IMR-90 (cell line): Measurements from ENCODE around the gene LEPROT. TPM values are rescaled to one million over a fixed set of nuclear protein-coding genes. Genes with fewer than 3 reads are reported as not detected.

ENCODE experiments used
- ATAC-seq: fragments of 200-7000 bp; cut with Tn5 transposase; 2 replicates; pipeline ENCODE4 v1.9.1; 2020; ENCODE audit warnings: low read depth, mild to moderate bottlenecking, moderate library complexity
- BruUV-seq: library from RNA; stranded (reverse); fragments of 400-500 nt; replicated peaks from 2 replicates; lab custom pipeline; 2021; lab: Mats Ljungman, UMichigan
- CTCF ChIA-PET: fragments of 300-600 bp; formaldehyde crosslinking; extraction: SDS; loops from one replicate; lab custom pipeline; 2021; ENCODE audit warnings: antibody characterized with exemption; lab: Yijun Ruan, JAX
- POLR2A ChIA-PET: fragments of 300-600 bp; sonication (Branson Sonifier 250); formaldehyde crosslinking; loops from one replicate; lab custom pipeline; 2022; ENCODE audit warnings: antibody characterized with exemption; ENCODE audit not compliant: unreplicated experiment; lab: Charles Lee
- DNase-seq: peaks from one replicate; pipeline ENCODE4 v3.0.0; 2013
- H2AFZ ChIP-seq: replicated peaks from 2 replicates; pipeline ENCODE3; 2013; ENCODE audit warnings: low read length, mild to moderate bottlenecking; ENCODE audit not compliant: poor library complexity
- H2AK5ac ChIP-seq: 2 replicates; pipeline ENCODE4 v1.6.1; 2013; ENCODE audit warnings: low read depth, low read length, inconsistent platforms
- H2AK9ac ChIP-seq: replicated peaks from 2 replicates; pipeline ENCODE3; 2013; ENCODE audit warnings: mild to moderate bottlenecking, low read depth, low read length, moderate library complexity; ENCODE audit not compliant: poor library complexity
- H2BK120ac ChIP-seq: 2 replicates; pipeline ENCODE4 v1.6.1; 2013; ENCODE audit warnings: low read depth, low read length, inconsistent platforms
- H2BK15ac ChIP-seq: 3 replicates; pipeline ENCODE4 v1.6.1; 2013; ENCODE audit warnings: low read depth, low read length, inconsistent platforms
- H2BK20ac ChIP-seq: 2 replicates; pipeline ENCODE4 v1.6.1; 2013; ENCODE audit warnings: low read depth, mild to moderate bottlenecking, inconsistent platforms, low read length, moderate library complexity
- H2BK5ac ChIP-seq: 2 replicates; pipeline ENCODE4 v1.6.1; 2013; ENCODE audit warnings: mild to moderate bottlenecking, low read depth, low read length, inconsistent platforms; ENCODE audit not compliant: poor library complexity, severe bottlenecking
- H3K14ac ChIP-seq: replicated peaks from 2 replicates; pipeline ENCODE4 v1.6.1; 2013; ENCODE audit warnings: low read depth, low read length, inconsistent platforms
- H3K18ac ChIP-seq: 2 replicates; pipeline ENCODE4 v1.6.1; 2013; ENCODE audit warnings: low read depth, low read length, control low read depth
- H3K23ac ChIP-seq: 2 replicates; pipeline ENCODE4 v1.6.1; 2013; ENCODE audit warnings: low read depth, low read length, inconsistent platforms
- H3K27ac ChIP-seq: 2 replicates; pipeline ENCODE4 v1.5.1; 2013; ENCODE audit warnings: mild to moderate bottlenecking, control low read depth, low read length; ENCODE audit not compliant: insufficient read depth
- H3K27me3 ChIP-seq: 2 replicates; pipeline ENCODE4 v1.6.1; 2013; ENCODE audit warnings: low read length; ENCODE audit not compliant: control insufficient read depth, insufficient read depth
- H3K36me3 ChIP-seq: 2 replicates; pipeline ENCODE4 v1.6.1; 2013; ENCODE audit warnings: low read length, mixed read lengths; ENCODE audit not compliant: control insufficient read depth, insufficient read depth
- H3K4ac ChIP-seq: 2 replicates; pipeline ENCODE4 v1.6.1; 2013; ENCODE audit warnings: low read depth, low read length, inconsistent platforms
- H3K4me1 ChIP-seq: 2 replicates; pipeline ENCODE4 v1.6.1; 2013; ENCODE audit warnings: low read length, mixed read lengths; ENCODE audit not compliant: control insufficient read depth, insufficient read depth
- H3K4me2 ChIP-seq: 2 replicates; pipeline ENCODE4 v1.6.1; 2013; ENCODE audit warnings: low read depth, mild to moderate bottlenecking, control low read depth, low read length, moderate library complexity
- H3K4me3 ChIP-seq: 2 replicates; pipeline ENCODE4 v1.5.1; 2013; ENCODE audit warnings: low read depth, mild to moderate bottlenecking, control low read depth, low read length, moderate library complexity; ENCODE audit not compliant: insufficient read depth
- H3K56ac ChIP-seq: 2 replicates; pipeline ENCODE4 v1.6.1; 2013; ENCODE audit warnings: low read length, inconsistent platforms; ENCODE audit not compliant: insufficient read depth; ENCODE audit errors: extremely low read depth
- H3K79me1 ChIP-seq, 2 experiments: 2 replicates each; pipeline ENCODE4 v1.6.1; 2013; ENCODE audit warnings: low read length in 2 of 2, inconsistent platforms in 1 of 2, low read depth in 1 of 2
- H3K9ac ChIP-seq: 2 replicates; pipeline ENCODE4 v1.6.1; 2013; ENCODE audit warnings: low read depth, low read length, control low read depth
- H3K9me1 ChIP-seq: 2 replicates; pipeline ENCODE4 v1.6.1; 2013; ENCODE audit warnings: low read length, inconsistent platforms; ENCODE audit not compliant: insufficient read depth
- H3K9me3 ChIP-seq: 2 replicates; pipeline ENCODE4 v1.6.1; 2013; ENCODE audit warnings: low read length; ENCODE audit not compliant: control insufficient read depth, insufficient read depth
- H4K20me1 ChIP-seq: 2 replicates; pipeline ENCODE4 v1.6.1; 2013; ENCODE audit warnings: low read length, inconsistent platforms; ENCODE audit not compliant: insufficient read depth
- H4K5ac ChIP-seq: 2 replicates; pipeline ENCODE4 v1.6.1; 2013; ENCODE audit warnings: mild to moderate bottlenecking, low read depth, low read length, control low read depth
- H4K8ac ChIP-seq, 2 experiments: 2 replicates each; pipeline ENCODE4 v1.6.1; 2013; ENCODE audit warnings: low read depth in 2 of 2, low read length in 2 of 2, control low read depth in 1 of 2, inconsistent platforms in 1 of 2
- H4K91ac ChIP-seq: 2 replicates; pipeline ENCODE4 v1.6.1; 2013; ENCODE audit warnings: low read depth, low read length, inconsistent platforms; ENCODE audit not compliant: insufficient read depth
- MAFK ChIP-seq: IDR thresholded peaks from 2 replicates; pipeline ENCODE4 v1.6.1; 2012; ENCODE audit warnings: low read depth, low read length, improper control_type of control experiment
- WGBS, 2 experiments: methylation state at CpG; one replicate each; pipeline versions ENCODE4 v1.1.5 to v1.1.7; 2013; ENCODE audit warnings: missing lambda C conversion rate in 2 of 2; ENCODE audit not compliant: insufficient read length in 1 of 2; ENCODE audit errors: extremely low coverage in 2 of 2; 5-methylcytosine and 5-hydroxymethylcytosine counted together
- dilution Hi-C: fragments of 300-500 bp; cut with HindIII; formaldehyde crosslinking; loops from one replicate; pipeline ENCODE4 v1.14.3; 2018; ENCODE audit warnings: low sequenced_read_pairs; ENCODE audit not compliant: unreplicated experiment
- in situ Hi-C: fragments of 300-500 bp; cut with MboI; formaldehyde crosslinking; loops from 3 replicates; pipeline ENCODE4 v1.14.3; 2019; ENCODE audit warnings: low sequenced_read_pairs, inconsistent platforms, mixed read lengths
- intact Hi-C: fragments of 100-400 bp; cut with micrococcal nuclease; formaldehyde crosslinking; loops from 2 replicates; pipeline ENCODE4 v1.10.0; 2022
- polyA plus RNA-seq, 3 experiments: library from polyadenylated mRNA; depleted of rRNA; stranded (reverse); fragments of >200 nt; gene quantifications; 2 replicates each; pipeline ENCODE4 v1.2.3, GENCODE V29; 2012; ENCODE audit warnings: low replicate concordance in 1 of 3
- total RNA-seq: library from RNA; depleted of rRNA; stranded (reverse); fragments of >200 nt; gene quantifications from 2 replicates; pipeline ENCODE4 v1.2.3, GENCODE V29; 2012

LEPROT gene
- total and polyA plus RNA-seq, 2 of the 4 experiments (the other 2 are of a cell fraction): 21.0 to 40.2 TPM

- H2BK15ac ChIP-seq: no peak overlapping the region
- H2AK5ac ChIP-seq: no peak overlapping the region
- no peaks in the 10 kb centered on the region for H3K79me1 ChIP-seq
- no peak overlapping the region for H3K27ac ChIP-seq
- H3K4me1 ChIP-seq: no peaks in the 10 kb centered on the region
- no peak overlapping the region for H2BK120ac ChIP-seq
- in situ Hi-C loops (no loop called here), intact Hi-C loops (no loop called here), dilution Hi-C loops (no loop called here)
- no peaks in the 10 kb centered on the region for H3K9me1 ChIP-seq
- H3K4me3 ChIP-seq: no peak overlapping the region
- H3K9ac ChIP-seq: no peak overlapping the region
- ChIA-PET CTCF (interaction anchor here (0.6 kb wide), 1 partner anchor 16 kb away, joined by 3 read pairs; no protein-coding TSS in a partner anchor), POLR2A (no interaction called here)
- H3K18ac ChIP-seq: no peak overlapping the region
- no peaks in the 10 kb centered on the region for H3K27me3 ChIP-seq
- H2BK5ac ChIP-seq: no peak overlapping the region
- H4K20me1 ChIP-seq: no peaks in the 10 kb centered on the region
- no peak overlapping the region for H3K56ac ChIP-seq
- ATAC-seq (no peak), DNase-seq (no peak)
- no peak overlapping the region for H4K8ac ChIP-seq
- no peak overlapping the region for H4K91ac ChIP-seq
- H2BK20ac ChIP-seq: no peak overlapping the region
- H3K23ac ChIP-seq: no peak overlapping the region
- no peaks in the 10 kb centered on the region for H3K9me3 ChIP-seq
- WGBS, 2 experiments: 11% methylated on average over 2 of the region's 4 CpGs; no CpG with 5 or more reads in 1 of the 2 experiments
- H3K4ac ChIP-seq: no peak overlapping the region
- no peaks in the 10 kb centered on the region for H3K36me3 ChIP-seq
- H3K4me2 ChIP-seq: no peak overlapping the region
- H2AFZ ChIP-seq: no peak overlapping the region
- no peak overlapping the region for H4K5ac ChIP-seq
- TF ChIP-seq MAFK: no peak
- no TSS peak for BruUV-seq
- H3K14ac ChIP-seq: no peak overlapping the region
- no peak overlapping the region for H2AK9ac ChIP-seq
These were observed 42.8 kb upstream of the LEPROT start for GRCh38 chr1:65377496-65378246.
